ENCODE measurements around the gene DNAJC4. TPM values are rescaled to one million over a fixed set of nuclear protein-coding genes. Genes with fewer than 3 reads are reported as not detected.

Gene DNAJC4
- total RNA-seq, 1 experiment from 2014 or later = 57.1 TPM

- H3K9me3 ChIP-seq (ENCODE audit: insufficient read depth, low read depth) = no peaks in the 10 kb centered on the region
- no peak for DNase-seq
- H3K79me2 ChIP-seq (ENCODE audit: low read depth) = peaks cover 24% of the 10 kb centered on the region
- H3K4me2 ChIP-seq = no peak overlapping the region
- no peak overlapping the region for H2AFZ ChIP-seq
- H3F3A ChIP-seq (ENCODE audit: insufficient read depth, low read depth) = peaks cover 84% of the 10 kb centered on the region
- no peak overlapping the region for H3K4me3 ChIP-seq
- no peaks in the 10 kb centered on the region for H3K9me2 ChIP-seq (ENCODE audit: insufficient read depth)
- ChIA-PET POLR2A (ENCODE audit: unreplicated experiment) (no interaction called here), CTCF (no interaction called here)
- TF ChIP-seq EZH2 (IDR thresholded peaks at IDR 0.05; ENCODE audit: low read depth) (no peak), CTCF (conservative IDR thresholded peaks at IDR 0.05) (no peak)
- H3K27ac ChIP-seq = no peak overlapping the region
- H3K36me3 ChIP-seq (ENCODE audit: low read depth) = peaks cover 67% of the 10 kb centered on the region
- H4K20me1 ChIP-seq (ENCODE audit: insufficient read depth) = peaks cover 25% of the 10 kb centered on the region
- BruUV-seq (replicated peaks) = no TSS peak
- no peaks in the 10 kb centered on the region for H3K4me1 ChIP-seq (replicated peaks; ENCODE audit: insufficient read depth)
- no peaks in the 10 kb centered on the region for H3K27me3 ChIP-seq (ENCODE audit: insufficient read depth, low read depth)
- intact Hi-C loops (cut with micrococcal nuclease; ENCODE audit: unreplicated experiment) = no loop called here
Measured at GRCh38 chr11:64196626-64197025, 33.7 kb upstream of the DNAJC4 start.

- no TSS peak for BruUV-seq (replicated peaks)
Measured at GRCh38 chr11:64198511-64198910, 31.8 kb upstream of the DNAJC4 start.

GRCh38 chr11:64201543-64201942 is 28.8 kb upstream of the DNAJC4 start:
- Histone ChIP-seq H3K4me1 (replicated peaks; ENCODE audit: insufficient read depth) (0 out of 2 replicates have a peak, but pooled peaks cover 4% of the 10 kb centered on the region), H4K20me1 (ENCODE audit: insufficient read depth) (peaks cover 41% of the 10 kb centered on the region), H3K27ac (no peak overlapping the region), H2AFZ (no peak overlapping the region), H3K79me2 (ENCODE audit: low read depth) (peaks cover 11% of the 10 kb centered on the region; the same call in 1 of the 2 replicates), H3K4me2 (no peak overlapping the region), H3K4me3 (no peak overlapping the region), H3F3A (ENCODE audit: insufficient read depth, low read depth) (peaks cover 94% of the 10 kb centered on the region), H3K9me2 (ENCODE audit: insufficient read depth) (no peaks in the 10 kb centered on the region), H3K27me3 (ENCODE audit: insufficient read depth, low read depth) (no peaks in the 10 kb centered on the region), H3K36me3 (ENCODE audit: low read depth) (peaks cover 38% of the 10 kb centered on the region), H3K9me3 (ENCODE audit: insufficient read depth, low read depth) (no peaks in the 10 kb centered on the region)
- no TSS peak for BruUV-seq (replicated peaks)
- DNase-seq = no peak
- CTCF ChIA-PET = no interaction called here
- no peak for TF ChIP-seq EZH2 (IDR thresholded peaks at IDR 0.05; ENCODE audit: low read depth)
- no peak for TF ChIP-seq CTCF (conservative IDR thresholded peaks at IDR 0.05)
- POLR2A ChIA-PET (ENCODE audit: unreplicated experiment) = interaction anchor here (0.6 kb wide), 1 partner anchor 16 kb away, joined by 16 read pairs; the partner anchor contains the start of gene STIP1
- intact Hi-C loops (cut with micrococcal nuclease; ENCODE audit: unreplicated experiment) = no loop called here

More at GRCh38 chr11:64198511-64198910, 31.8 kb upstream of the DNAJC4 start:
- Histone ChIP-seq H3K4me2 (no peak overlapping the region), H3K4me1 (replicated peaks; ENCODE audit: insufficient read depth) (no peaks in the 10 kb centered on the region), H3K27me3 (ENCODE audit: insufficient read depth, low read depth) (no peaks in the 10 kb centered on the region), H2AFZ (no peak overlapping the region), H3K27ac (no peak overlapping the region), H3K4me3 (no peak overlapping the region), H3K9me3 (ENCODE audit: insufficient read depth, low read depth) (no peaks in the 10 kb centered on the region), H3K79me2 (ENCODE audit: low read depth) (peaks cover 24% of the 10 kb centered on the region), H3F3A (ENCODE audit: insufficient read depth, low read depth) (peaks cover 88% of the 10 kb centered on the region), H3K36me3 (ENCODE audit: low read depth) (peaks cover 61% of the 10 kb centered on the region), H4K20me1 (ENCODE audit: insufficient read depth) (peaks cover 34% of the 10 kb centered on the region), H3K9me2 (ENCODE audit: insufficient read depth) (no peaks in the 10 kb centered on the region)
- no peak for DNase-seq
- TF ChIP-seq CTCF (conservative IDR thresholded peaks at IDR 0.05) = no peak
- TF ChIP-seq EZH2 (IDR thresholded peaks at IDR 0.05; ENCODE audit: low read depth) = no peak
- intact Hi-C loops (cut with micrococcal nuclease; ENCODE audit: unreplicated experiment) = no loop called here
- ChIA-PET POLR2A (ENCODE audit: unreplicated experiment) (no interaction called here), CTCF (no interaction called here)

All from PC-9 (cell line).